ENCODE results near the gene CMTM2.
A peak's percentile ranks its signal among the peaks of the same experiment; 100 is the strongest.

DNA sequence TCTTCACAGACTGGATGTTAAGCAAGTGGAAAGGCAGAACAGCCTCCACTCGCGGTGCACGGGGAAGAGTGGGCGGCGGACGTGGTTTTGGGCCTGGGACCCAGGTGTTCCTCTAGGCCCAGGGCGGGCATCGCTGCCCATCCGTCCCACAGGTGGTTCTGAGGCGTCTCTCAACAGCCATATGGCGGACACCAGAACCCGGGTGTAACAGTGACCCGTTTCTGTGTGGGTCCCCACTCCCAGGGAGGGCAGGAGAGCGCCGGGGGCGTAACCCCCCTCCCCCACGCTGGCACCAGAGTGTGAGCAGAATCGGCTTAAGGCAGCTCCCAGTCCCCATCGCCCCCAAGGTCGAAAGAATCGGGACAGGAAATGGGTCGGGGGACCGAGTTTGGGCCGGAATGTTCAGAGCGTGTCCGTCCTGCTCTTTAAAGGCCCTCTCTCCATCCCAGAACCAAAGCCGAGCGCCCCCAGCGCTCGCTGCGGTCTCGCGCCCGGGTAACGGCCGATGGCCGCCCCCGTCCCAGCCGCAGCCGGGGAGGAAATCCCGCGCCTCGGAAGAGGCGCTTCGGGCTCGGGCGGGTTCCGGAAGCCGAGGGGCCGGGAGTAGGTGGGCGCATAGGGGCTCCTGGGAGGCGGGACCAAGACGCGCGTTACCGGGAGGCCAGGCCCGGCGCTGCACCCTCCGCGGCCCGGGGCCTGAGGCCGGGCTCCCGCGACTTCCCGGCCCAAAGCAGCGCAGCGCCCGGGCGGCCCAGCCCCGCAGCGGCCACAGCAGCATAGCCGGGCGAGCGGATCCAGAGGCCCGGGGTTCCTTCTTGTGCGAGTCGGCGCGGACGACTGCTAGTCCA is 29.8 kb upstream of the CMTM2 start, which contains the start of gene TK2:
- peak in 7 of 12 donors; percentile 3 to 53 (median 33) for TF ChIP-seq CTCF (IDR thresholded peaks at IDR 0.05)
- peak in 1 of 2 donors; percentile 62 for TF ChIP-seq POLR2A (IDR thresholded peaks at IDR 0.05)

All from heart left ventricle (tissue), 13 donors.